Panc1 (cell line): Measurements from ENCODE around the gene ATF3. TPM values are rescaled to one million over a fixed set of nuclear protein-coding genes. Genes with fewer than 3 reads are reported as not detected.

Experiments
- ATAC-seq: fragments of 200-7000 bp; cut with Tn5 transposase; 2 replicates; pipeline ENCODE4 v1.9.1; 2020; ENCODE audit warnings: mild to moderate bottlenecking, moderate library complexity
- BruUV-seq: library from RNA; stranded (reverse); fragments of 400-500 nt; replicated peaks from 2 replicates; lab custom pipeline; 2021; lab: Mats Ljungman, UMichigan
- CTCF ChIA-PET: fragments of 300-600 bp; sonication (Branson Sonifier 250); formaldehyde crosslinking; loops from one replicate; lab custom pipeline; 2022; ENCODE audit warnings: antibody characterized with exemption; lab: Charles Lee
- POLR2A ChIA-PET: fragments of 300-600 bp; sonication (Branson Sonifier 250); formaldehyde crosslinking; loops from one replicate; lab custom pipeline; 2022; ENCODE audit warnings: antibody characterized with exemption; lab: Charles Lee
- DNase-seq: peaks from one replicate; pipeline ENCODE4 v3.0.0-alpha.2; 2010; ENCODE audit warnings: low read depth, low spot score
- H3K27ac ChIP-seq: 2 replicates; pipeline ENCODE4 v1.5.1; 2011; ENCODE audit warnings: mild to moderate bottlenecking, low read length, inconsistent platforms
- H3K27me3 ChIP-seq: fragments of 200-500 bp; sonication (Bioruptor generic); 2 replicates; pipeline ENCODE4 v1.6.0; 2014; ENCODE audit warnings: low read length, inconsistent platforms; ENCODE audit not compliant: control insufficient read depth, insufficient read depth
- H3K36me3 ChIP-seq: fragments of 200-500 bp; sonication (Bioruptor generic); 2 replicates; pipeline ENCODE4 v1.5.1; 2014; ENCODE audit warnings: inconsistent platforms, mild to moderate bottlenecking, low read length, moderate library complexity; ENCODE audit not compliant: control insufficient read depth, insufficient read depth
- H3K4me1 ChIP-seq: 2 replicates; pipeline ENCODE4 v1.5.1; 2011; ENCODE audit warnings: inconsistent platforms, mild to moderate bottlenecking, low read length, moderate library complexity; ENCODE audit not compliant: control insufficient read depth, insufficient read depth
- H3K4me3 ChIP-seq, 2 experiments: 2 replicates each; pipeline ENCODE4 v1.5.1; 2011 to 2012; ENCODE audit warnings: low read depth in 2 of 2, low read length in 2 of 2, mild to moderate bottlenecking in 2 of 2, inconsistent platforms in 1 of 2, moderate library complexity in 1 of 2
- H3K9me3 ChIP-seq: fragments of 200-500 bp; sonication (Bioruptor generic); 2 replicates; pipeline ENCODE4 v1.5.1; 2014; ENCODE audit warnings: low read depth, mild to moderate bottlenecking, inconsistent platforms, low read length, moderate library complexity; ENCODE audit not compliant: control insufficient read depth, insufficient read depth
- CTCF ChIP-seq: fragments of 450-650 bp; IDR thresholded peaks from 2 replicates; pipeline ENCODE4 v1.5.1; 2017; ENCODE audit warnings: mild to moderate bottlenecking
- POLR2AphosphoS5 ChIP-seq: IDR thresholded peaks from 2 replicates; pipeline ENCODE4 v1.6.1; 2012; ENCODE audit warnings: mild to moderate bottlenecking, low read depth, low read length, moderate library complexity
- REST ChIP-seq, 2 experiments: IDR thresholded peaks; 2 replicates each; pipeline ENCODE4 v1.6.1; 2011 to 2012; ENCODE audit warnings: low read depth in 2 of 2, control low read depth in 1 of 2, low read length in 1 of 2, mild to moderate bottlenecking in 1 of 2, moderate library complexity in 1 of 2; ENCODE audit not compliant: insufficient read depth in 1 of 2
- SIN3A ChIP-seq: IDR thresholded peaks from 2 replicates; pipeline ENCODE4 v1.6.1; 2012; ENCODE audit warnings: low read depth, mild to moderate bottlenecking, low read length, moderate library complexity, borderline replicate concordance; ENCODE audit not compliant: insufficient read depth
- TCF7L2 ChIP-seq: IDR thresholded peaks from 2 replicates; pipeline ENCODE4 v1.6.1; 2011; ENCODE audit warnings: mild to moderate bottlenecking, low read depth, low read length, inconsistent platforms
- in situ Hi-C: cut with HindIII; loops from 2 replicates; pipeline ENCODE4 v1.10.0; 2016; ENCODE audit warnings: low sequenced_read_pairs, low pct_unique_long_range_greater_than_20kb
- intact Hi-C: fragments of 100-400 bp; cut with micrococcal nuclease; formaldehyde crosslinking; loops from one replicate; pipeline ENCODE4 v1.10.0; 2022; ENCODE audit not compliant: unreplicated experiment
- total RNA-seq: library from RNA; stranded (reverse); gene quantifications from one replicate; pipeline ENCODE4 v1.2.1, GENCODE V29; 2021; ENCODE audit not compliant: unreplicated experiment

The ATF3 gene
- total RNA-seq, 1 experiment from 2014 or later: 13.3 TPM

- in situ Hi-C loops: no loop called here
- intact Hi-C loops: loop anchor here (10.0 kb wide), 1 partner anchor 482 kb away; no protein-coding TSS in a partner anchor
- no peak for ATAC-seq
- Histone ChIP-seq H3K36me3 (no peaks in the 10 kb centered on the region), H3K27me3 (peaks cover 4% of the 10 kb centered on the region; the same call in 1 of the 2 replicates), H3K4me1 (no peaks in the 10 kb centered on the region; the same call in 1 of the 2 replicates), H3K4me3 (no peak overlapping the region), H3K9me3 (no peaks in the 10 kb centered on the region), H3K27ac (no peak overlapping the region)
- no peak for TF ChIP-seq REST (IDR thresholded peaks at IDR 0.05; ENCODE audit: insufficient read depth in 1 of 2, low read depth in 2 of 2, low read length in 1 of 2)
- no peak for TF ChIP-seq TCF7L2
- TF ChIP-seq POLR2AphosphoS5: no peak
- no peak for TF ChIP-seq CTCF
- TF ChIP-seq SIN3A: no peak
- no peak for DNase-seq
- CTCF ChIA-PET: no interaction called here
- no TSS peak for BruUV-seq
- POLR2A ChIA-PET: no interaction called here
Measured at GRCh38 chr1:212586206-212587015, 22.1 kb upstream of the ATF3 start.

GRCh38 chr1:212587016-212587887 lies 21.3 kb upstream of the ATF3 start:
- no peak for ATAC-seq
- in situ Hi-C loops (no loop called here), intact Hi-C loops (loop anchor here (10.0 kb wide), 1 partner anchor 482 kb away; no protein-coding TSS in a partner anchor)
- DNase-seq: no peak
- CTCF ChIA-PET: no interaction called here
- no peaks in the 10 kb centered on the region for H3K36me3 ChIP-seq
- H3K9me3 ChIP-seq: no peaks in the 10 kb centered on the region
- POLR2A ChIA-PET: no interaction called here
- no peaks in the 10 kb centered on the region; the same call in 1 of the 2 replicates for H3K4me1 ChIP-seq
- BruUV-seq: no TSS peak
- H3K27ac ChIP-seq: no peak overlapping the region
- H3K27me3 ChIP-seq: peaks cover 4% of the 10 kb centered on the region; the same call in 1 of the 2 replicates
- H3K4me3 ChIP-seq: no peak overlapping the region
- no peak for TF ChIP-seq SIN3A
- no peak for TF ChIP-seq REST (IDR thresholded peaks at IDR 0.05; ENCODE audit: insufficient read depth in 1 of 2, low read depth in 2 of 2, low read length in 1 of 2)
- no peak for TF ChIP-seq TCF7L2
- no peak for TF ChIP-seq POLR2AphosphoS5
- no peak for TF ChIP-seq CTCF
